Measurements from ENCODE around the gene RAB9A. TPM values are rescaled to one million over a fixed set of nuclear protein-coding genes. Genes with fewer than 3 reads are reported as not detected.
A peak's percentile ranks its signal among the peaks of the same experiment; 100 is the strongest.

The RAB9A gene
- total and polyA plus RNA-seq, 2 donors from 2014 or later = 31.1 to 33.7 TPM

GRCh38 chrX:13733506-13733905, 44.6 kb downstream of the RAB9A start:
- intact Hi-C loops (cut with DNase I) = no loop called here

GRCh38 chrX:13734278-13735172, 45.6 kb downstream of the RAB9A start, which contains the start of the genes OFD1 and TRAPPC2:
Gene OFD1, plus strand, starts transcription at chrX:13734748. Its CDS starts 324 bp downstream, at chrX:13735072.
Gene TRAPPC2, minus strand, starts transcription at chrX:13734620. Its CDS starts 14,657 bp downstream, at chrX:13719963.
- Histone ChIP-seq H3K27me3 (ENCODE audit: control insufficient read depth, insufficient read depth, low read length) (no peaks in the 10 kb centered on the region), H3K27ac (ENCODE audit: low read depth in 2 of 2, low read length in 2 of 2) (peak within 1 kb of the TSS; percentile 88 to 93), H3K4me3 (ENCODE audit: low read length in 3 of 3) (peak within 1 kb of the TSS; percentile 87 to 98 (median 89)), H3K36me3 (ENCODE audit: control insufficient read depth in 2 of 3, insufficient read depth in 3 of 3, low read length in 3 of 3) (no peaks in the 10 kb centered on the region), H3K9me3 (ENCODE audit: control insufficient read depth in 2 of 3, insufficient read depth in 1 of 3, low read length in 3 of 3) (no peaks in the 10 kb centered on the region), H3K4me1 (ENCODE audit: control insufficient read depth in 2 of 3, insufficient read depth in 2 of 3, low read depth in 1 of 3, low read length in 3 of 3) (peaks cover 0 to 2% (median 0%) of the 10 kb centered on the region in 3 donors), H3K9ac (ENCODE audit: low read length in 3 of 3) (peak within 1 kb of the TSS; percentile 64 to 97 (median 87))
- intact Hi-C loops (cut with DNase I) = no loop called here
- TF ChIP-seq, protein P1, sequence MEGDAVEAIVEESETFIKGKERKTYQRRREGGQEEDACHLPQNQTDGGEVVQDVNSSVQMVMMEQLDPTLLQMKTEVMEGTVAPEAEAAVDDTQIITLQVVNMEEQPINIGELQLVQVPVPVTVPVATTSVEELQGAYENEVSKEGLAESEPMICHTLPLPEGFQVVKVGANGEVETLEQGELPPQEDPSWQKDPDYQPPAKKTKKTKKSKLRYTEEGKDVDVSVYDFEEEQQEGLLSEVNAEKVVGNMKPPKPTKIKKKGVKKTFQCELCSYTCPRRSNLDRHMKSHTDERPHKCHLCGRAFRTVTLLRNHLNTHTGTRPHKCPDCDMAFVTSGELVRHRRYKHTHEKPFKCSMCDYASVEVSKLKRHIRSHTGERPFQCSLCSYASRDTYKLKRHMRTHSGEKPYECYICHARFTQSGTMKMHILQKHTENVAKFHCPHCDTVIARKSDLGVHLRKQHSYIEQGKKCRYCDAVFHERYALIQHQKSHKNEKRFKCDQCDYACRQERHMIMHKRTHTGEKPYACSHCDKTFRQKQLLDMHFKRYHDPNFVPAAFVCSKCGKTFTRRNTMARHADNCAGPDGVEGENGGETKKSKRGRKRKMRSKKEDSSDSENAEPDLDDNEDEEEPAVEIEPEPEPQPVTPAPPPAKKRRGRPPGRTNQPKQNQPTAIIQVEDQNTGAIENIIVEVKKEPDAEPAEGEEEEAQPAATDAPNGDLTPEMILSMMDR (IDR thresholded peaks at IDR 0.05; ENCODE audit: borderline replicate concordance, extremely low read depth, insufficient read depth) = no peak
- FAIRE-seq (peak; percentile 92), DNase-seq (peak; percentile 95 to 98 (median 96))

More at GRCh38 chrX:13733506-13733905, 44.6 kb downstream of the RAB9A start:
- Histone ChIP-seq H3K4me3 (ENCODE audit: low read length in 3 of 3) (peak overlapping the region; percentile 87 to 98 (median 89)), H3K27ac (ENCODE audit: low read depth in 2 of 2, low read length in 2 of 2) (peak overlapping the region in 1 of 2 donors; percentile 88), H3K36me3 (ENCODE audit: control insufficient read depth in 2 of 3, insufficient read depth in 3 of 3, low read length in 3 of 3) (no peaks in the 10 kb centered on the region), H3K4me1 (ENCODE audit: control insufficient read depth in 2 of 3, insufficient read depth in 2 of 3, low read depth in 1 of 3, low read length in 3 of 3) (peaks cover 0 to 2% (median 0%) of the 10 kb centered on the region in 3 donors), H3K9ac (ENCODE audit: low read length in 3 of 3) (peak overlapping the region in 2 of 3 donors; percentile 64 to 97), H3K27me3 (ENCODE audit: control insufficient read depth, insufficient read depth, low read length) (no peaks in the 10 kb centered on the region), H3K9me3 (ENCODE audit: control insufficient read depth in 2 of 3, insufficient read depth in 1 of 3, low read length in 3 of 3) (no peaks in the 10 kb centered on the region)
- DNase-seq (no peak), FAIRE-seq (no peak)
- TF ChIP-seq, protein P1 (IDR thresholded peaks at IDR 0.05; ENCODE audit: borderline replicate concordance, extremely low read depth, insufficient read depth) = no peak

- Histone ChIP-seq H3K4me1 (ENCODE audit: control insufficient read depth in 2 of 3, insufficient read depth in 2 of 3, low read depth in 1 of 3, low read length in 3 of 3) (peaks cover 0 to 3% (median 0%) of the 10 kb centered on the region in 3 donors), H3K27ac (ENCODE audit: low read depth in 2 of 2, low read length in 2 of 2) (no peak overlapping the region), H3K36me3 (ENCODE audit: control insufficient read depth in 2 of 3, insufficient read depth in 3 of 3, low read length in 3 of 3) (peaks cover 0 to 5% (median 5%) of the 10 kb centered on the region in 3 donors), H3K9ac (ENCODE audit: low read length in 3 of 3) (no peak overlapping the region), H3K4me3 (ENCODE audit: low read length in 3 of 3) (no peak overlapping the region), H3K27me3 (ENCODE audit: control insufficient read depth, insufficient read depth, low read length) (no peaks in the 10 kb centered on the region), H3K9me3 (ENCODE audit: control insufficient read depth in 2 of 3, insufficient read depth in 1 of 3, low read length in 3 of 3) (no peaks in the 10 kb centered on the region)
- DNase-seq = no peak
- intact Hi-C loops (cut with DNase I) = no loop called here
- TF ChIP-seq, protein P1 (IDR thresholded peaks at IDR 0.05; ENCODE audit: borderline replicate concordance, extremely low read depth, insufficient read depth) = no peak
- FAIRE-seq = no peak
Observed at GRCh38 chrX:13741695-13742094, 52.8 kb downstream of the RAB9A start.

All from kidney (tissue), 14 donors.